Measurements from ENCODE around the gene ERCC6. TPM values are rescaled to one million over a fixed set of nuclear protein-coding genes. Genes with fewer than 3 reads are reported as not detected.
A peak's percentile ranks its signal among the peaks of the same experiment; 100 is the strongest.

ERCC6 gene
- total RNA-seq, 1 experiment from 2014 or later = 11.3 TPM

- peak; percentile 8 for DNase-seq (ENCODE audit: low read depth)
Measured at GRCh38 chr10:49512121-49512809, 26.7 kb downstream of the ERCC6 start.

- DNase-seq (ENCODE audit: low read depth) = no peak
Measured at GRCh38 chr10:49509771-49510303, 29.1 kb downstream of the ERCC6 start.

GRCh38 chr10:49508654-49509053 is 30.3 kb downstream of the ERCC6 start:
- no peak for DNase-seq (ENCODE audit: low read depth)

GRCh38 chr10:49508249-49508648 is 30.7 kb downstream of the ERCC6 start:
- no peak for DNase-seq (ENCODE audit: low read depth)

- no peak for DNase-seq (ENCODE audit: low read depth)
Measured at GRCh38 chr10:49505589-49505988, 33.3 kb downstream of the ERCC6 start.

GRCh38 chr10:49505076-49505475 is 33.8 kb downstream of the ERCC6 start:
- DNase-seq (ENCODE audit: low read depth) = no peak

GRCh38 chr10:49504528-49504927 is 34.4 kb downstream of the ERCC6 start:
- DNase-seq (ENCODE audit: low read depth) = no peak

- no peak for DNase-seq (ENCODE audit: low read depth)
Measured at GRCh38 chr10:49502358-49502757, 36.6 kb downstream of the ERCC6 start.

GRCh38 chr10:49500412-49500811 is 38.5 kb downstream of the ERCC6 start:
- no peak for DNase-seq (ENCODE audit: low read depth)

GRCh38 chr10:49499305-49499851 is 39.5 kb downstream of the ERCC6 start:
- DNase-seq (ENCODE audit: low read depth) = no peak

- no peak for DNase-seq (ENCODE audit: low read depth)
Measured at GRCh38 chr10:49498425-49498824, 40.5 kb downstream of the ERCC6 start.

- no peak for DNase-seq (ENCODE audit: low read depth)
Measured at GRCh38 chr10:49497358-49497757, 41.6 kb downstream of the ERCC6 start.

GRCh38 chr10:49488056-49488717 is 50.7 kb downstream of the ERCC6 start:
- DNase-seq (ENCODE audit: low read depth) = no peak

- no peak for DNase-seq (ENCODE audit: low read depth)
Measured at GRCh38 chr10:49486738-49487137, 52.2 kb downstream of the ERCC6 start.

- no peak for DNase-seq (ENCODE audit: low read depth)
Measured at GRCh38 chr10:49486009-49486408, 52.9 kb downstream of the ERCC6 start.

- no peak for DNase-seq (ENCODE audit: low read depth)
Measured at GRCh38 chr10:49484486-49485235, 54.3 kb downstream of the ERCC6 start.

- DNase-seq (ENCODE audit: low read depth) = no peak
Measured at GRCh38 chr10:49478819-49479218, 60.1 kb downstream of the ERCC6 start.

- DNase-seq (ENCODE audit: low read depth) = peak; percentile 15
Measured at GRCh38 chr10:49474901-49475300, 64.0 kb downstream of the ERCC6 start.

- DNase-seq (ENCODE audit: low read depth) = no peak
Measured at GRCh38 chr10:49471532-49471931, 67.4 kb downstream of the ERCC6 start.

- DNase-seq (ENCODE audit: low read depth) = no peak
Measured at GRCh38 chr10:49465736-49466135, 73.2 kb downstream of the ERCC6 start.
